Epithelial cell of esophagus (primary cell): ENCODE results near the gene HSPA1L.
"Not testable (repeated sequence)": the region's sequence is repeated elsewhere in the genome, so short reads cannot be mapped to it uniquely, and the experiment has no call there.

ENCODE experiments used
- DNase-seq: peaks from one replicate; pipeline ENCODE4 v3.0.0; 2010; ENCODE audit warnings: low read depth
- H3K4me3 ChIP-seq: 2 replicates; pipeline ENCODE4 v1.5.1; 2011; ENCODE audit warnings: mild to moderate bottlenecking, low read length, control low read depth
- TF ChIP-seq, protein P1 (sequence below): IDR thresholded peaks from 2 replicates; pipeline ENCODE4 v1.5.1; 2011; ENCODE audit warnings: low read depth, mild to moderate bottlenecking, low read length, control low read depth, inconsistent platforms; ENCODE audit not compliant: insufficient read depth; ENCODE audit errors: missing control alignments

HSPA1L gene

DNA sequence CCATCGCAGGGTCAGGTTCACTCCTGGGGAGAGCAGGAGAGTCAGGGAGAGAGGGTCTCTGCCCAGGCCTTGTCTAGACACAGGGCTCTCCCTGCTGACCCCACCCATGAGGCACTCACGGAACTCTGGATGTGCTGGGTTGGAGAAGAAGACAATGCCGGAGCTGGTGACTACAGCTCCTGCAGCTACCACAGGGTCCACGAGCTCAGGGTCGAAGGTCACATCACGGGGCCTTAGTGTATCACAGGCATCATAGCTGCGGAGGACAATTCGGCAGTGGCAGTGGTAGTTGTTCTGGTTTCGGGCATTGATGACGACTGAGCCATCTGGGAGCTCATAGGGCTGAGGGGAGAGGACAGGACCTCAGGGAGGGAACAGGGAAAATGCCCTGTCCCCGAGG is 44.8 kb upstream of the HSPA1L start:
- TF ChIP-seq, protein P1, sequence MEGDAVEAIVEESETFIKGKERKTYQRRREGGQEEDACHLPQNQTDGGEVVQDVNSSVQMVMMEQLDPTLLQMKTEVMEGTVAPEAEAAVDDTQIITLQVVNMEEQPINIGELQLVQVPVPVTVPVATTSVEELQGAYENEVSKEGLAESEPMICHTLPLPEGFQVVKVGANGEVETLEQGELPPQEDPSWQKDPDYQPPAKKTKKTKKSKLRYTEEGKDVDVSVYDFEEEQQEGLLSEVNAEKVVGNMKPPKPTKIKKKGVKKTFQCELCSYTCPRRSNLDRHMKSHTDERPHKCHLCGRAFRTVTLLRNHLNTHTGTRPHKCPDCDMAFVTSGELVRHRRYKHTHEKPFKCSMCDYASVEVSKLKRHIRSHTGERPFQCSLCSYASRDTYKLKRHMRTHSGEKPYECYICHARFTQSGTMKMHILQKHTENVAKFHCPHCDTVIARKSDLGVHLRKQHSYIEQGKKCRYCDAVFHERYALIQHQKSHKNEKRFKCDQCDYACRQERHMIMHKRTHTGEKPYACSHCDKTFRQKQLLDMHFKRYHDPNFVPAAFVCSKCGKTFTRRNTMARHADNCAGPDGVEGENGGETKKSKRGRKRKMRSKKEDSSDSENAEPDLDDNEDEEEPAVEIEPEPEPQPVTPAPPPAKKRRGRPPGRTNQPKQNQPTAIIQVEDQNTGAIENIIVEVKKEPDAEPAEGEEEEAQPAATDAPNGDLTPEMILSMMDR, result no peak
- no peak for DNase-seq
- H3K4me3 ChIP-seq, result no peak overlapping the region

DNA sequence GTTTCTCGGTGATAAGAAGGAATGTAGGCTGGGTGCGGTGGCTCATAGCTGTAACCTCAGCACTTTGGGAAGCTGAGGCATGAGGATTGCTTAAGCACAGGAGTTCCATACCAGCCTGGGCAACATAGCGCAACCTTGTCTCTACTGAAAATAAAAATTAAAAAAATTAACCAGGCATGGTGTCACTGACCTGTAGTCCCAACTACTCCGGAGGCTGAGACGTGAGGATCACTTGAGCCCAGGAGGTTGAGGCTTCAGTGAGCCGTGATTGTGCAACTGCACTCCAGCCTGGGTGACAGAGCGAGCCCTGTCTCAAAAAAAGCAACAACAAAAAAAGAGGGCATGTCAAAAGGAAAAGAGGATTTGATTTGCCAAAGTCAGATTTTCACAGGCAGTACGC is 43.6 kb upstream of the HSPA1L start:
- no peak for DNase-seq
- TF ChIP-seq, protein P1, result no peak
- H3K4me3 ChIP-seq, result no peak overlapping the region

DNA sequence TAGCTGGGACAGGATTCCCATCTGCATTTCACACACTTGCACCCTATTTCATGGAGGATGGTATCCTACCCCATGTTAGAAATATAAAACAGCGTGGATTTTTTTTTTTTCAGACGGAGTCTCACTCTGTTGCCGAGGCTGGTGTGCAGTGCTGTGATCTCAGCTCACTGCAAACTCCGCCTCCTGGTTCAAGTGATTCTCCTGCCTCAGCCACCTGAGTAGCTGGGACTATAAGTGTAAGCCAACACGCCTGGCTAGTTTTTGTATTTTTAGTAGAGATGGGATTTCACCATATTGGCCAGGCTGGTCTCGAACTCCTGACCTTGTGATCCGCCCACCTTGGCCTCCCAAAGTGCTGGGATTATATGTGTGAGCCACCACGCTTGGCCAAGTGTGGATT is 42.7 kb upstream of the HSPA1L start:
- DNase-seq, H3K4me3 ChIP-seq: not testable (repeated sequence)

DNA sequence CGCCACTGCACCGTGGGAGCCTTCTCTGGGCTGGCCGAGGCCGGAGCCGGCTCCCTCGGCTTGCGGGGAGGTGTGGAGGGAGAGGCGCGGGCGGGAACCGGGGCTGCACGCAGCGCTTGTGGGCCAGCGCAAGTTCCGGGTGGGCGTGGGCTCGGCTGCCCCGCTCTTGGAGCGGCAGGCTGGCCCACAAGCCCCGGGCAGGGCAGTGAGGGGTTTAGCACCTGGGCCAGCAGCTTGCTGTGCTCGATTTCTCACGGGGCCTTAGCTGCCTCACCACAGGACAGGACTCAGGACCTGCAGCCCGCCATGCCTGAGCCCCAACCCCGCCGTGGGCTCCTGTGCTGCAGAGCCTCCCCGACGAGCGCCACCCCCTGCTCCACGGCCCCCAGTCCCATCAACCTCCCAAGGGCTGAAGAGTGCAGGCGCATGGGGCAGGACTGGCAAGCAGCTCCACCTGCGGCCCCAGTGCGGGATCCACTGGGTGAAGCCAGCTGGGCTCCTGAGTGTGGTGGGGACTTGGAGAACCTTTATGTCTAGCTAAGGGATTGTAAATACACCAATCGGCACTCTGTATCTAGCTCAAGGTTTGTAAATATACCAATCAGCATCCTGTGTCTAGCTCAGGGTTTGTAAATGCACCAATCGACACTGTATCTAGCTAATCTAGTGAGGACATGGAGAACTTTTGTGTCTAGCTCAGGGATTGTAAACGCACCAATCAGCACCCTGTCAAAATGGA is 37.1 kb upstream of the HSPA1L start:
- not testable (repeated sequence) for DNase-seq

DNA sequence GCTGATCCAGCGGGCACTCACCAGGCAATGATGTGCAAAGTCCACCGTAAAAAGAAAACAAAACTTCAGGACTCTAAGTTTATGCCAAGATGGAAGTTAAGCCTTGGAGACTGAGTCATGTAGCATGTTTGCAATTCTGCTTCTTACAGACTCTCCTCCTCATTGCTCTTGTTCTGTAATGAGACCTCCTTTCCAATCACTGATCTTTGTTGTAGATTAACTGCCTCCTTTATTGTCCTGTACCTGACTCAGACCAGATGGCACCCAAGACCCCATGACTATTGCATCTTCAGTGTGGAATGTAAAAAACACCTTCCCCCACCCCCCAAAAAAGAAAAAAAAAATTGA is 36.4 kb upstream of the HSPA1L start:
- no peak overlapping the region for H3K4me3 ChIP-seq
- DNase-seq, result no peak
- TF ChIP-seq, protein P1, result no peak

More for the DNA sequence above, 37.1 kb upstream of the HSPA1L start:
- not testable (repeated sequence) for H3K4me3 ChIP-seq

DNA sequence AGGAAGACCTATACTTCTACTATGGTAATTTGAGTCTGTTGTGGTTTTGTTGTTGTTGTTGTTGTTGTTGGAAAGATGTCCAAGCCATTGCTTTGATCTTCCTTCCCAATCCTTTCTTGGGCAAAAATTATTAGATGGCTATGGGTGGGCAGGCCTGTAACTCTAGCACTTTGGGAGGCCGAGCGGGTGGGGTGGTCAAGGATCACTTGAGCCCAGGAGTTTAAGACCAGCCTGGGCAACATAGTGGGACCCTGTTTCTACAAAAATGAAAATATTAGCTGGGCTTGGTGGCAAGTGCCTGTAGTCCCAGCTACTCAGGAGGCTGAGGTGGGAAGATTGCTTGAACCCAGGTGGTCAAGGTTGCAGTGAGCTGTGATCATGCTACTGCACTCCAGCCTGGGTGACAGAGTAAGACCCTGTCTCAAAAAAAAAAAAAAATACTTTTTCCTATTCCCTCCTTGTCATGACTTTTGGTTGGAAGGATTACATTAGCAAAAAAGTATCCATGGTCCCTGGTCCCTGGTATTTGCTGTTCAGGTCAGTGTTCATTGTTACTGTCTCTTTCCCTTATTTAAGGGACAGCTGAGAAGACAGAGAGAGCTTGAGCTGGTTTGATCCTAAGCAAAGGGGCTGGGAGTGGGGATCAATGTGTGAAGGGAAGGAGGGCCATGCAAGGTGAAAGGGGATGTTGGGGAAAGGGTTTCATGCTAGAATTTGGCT is 35.8 kb upstream of the HSPA1L start:
- TF ChIP-seq, protein P1, result no peak
- H3K4me3 ChIP-seq, result no peak overlapping the region
- no peak for DNase-seq

DNA sequence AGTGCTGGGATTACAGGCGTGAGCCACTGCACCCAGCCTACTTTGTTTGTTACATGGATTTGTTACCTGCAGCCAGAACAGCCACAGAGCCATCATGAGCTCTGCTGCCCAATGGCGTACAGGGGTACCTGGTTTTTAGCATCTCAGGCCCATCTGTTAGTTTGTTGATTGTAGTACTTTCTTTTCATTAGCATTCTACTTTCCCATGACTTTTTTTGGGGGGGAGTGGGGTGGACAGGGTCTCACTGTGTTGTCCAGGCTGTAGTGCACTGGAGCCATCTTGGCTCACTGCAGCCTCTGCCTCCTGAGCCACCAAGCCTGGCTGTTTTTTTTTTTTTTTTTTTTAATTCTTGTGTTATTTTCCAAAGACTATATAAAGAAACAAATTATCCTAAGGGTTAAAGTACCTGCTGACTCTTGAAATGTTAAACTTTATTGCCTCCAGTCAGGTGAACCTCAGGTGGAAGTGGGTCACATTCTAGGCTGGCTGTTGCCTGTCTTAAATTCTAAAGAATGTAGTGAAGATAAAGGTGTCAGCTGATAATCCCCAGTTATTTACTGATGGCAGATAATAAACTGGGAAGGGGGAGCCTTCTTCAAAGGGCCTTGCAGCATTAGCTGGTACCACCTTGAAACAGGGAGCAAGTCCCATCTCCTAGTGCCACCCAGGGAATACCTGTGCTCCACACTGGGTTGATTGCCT is 32.3 kb upstream of the HSPA1L start:
- DNase-seq, result no peak
- TF ChIP-seq, protein P1, result no peak
- no peak overlapping the region for H3K4me3 ChIP-seq

DNA sequence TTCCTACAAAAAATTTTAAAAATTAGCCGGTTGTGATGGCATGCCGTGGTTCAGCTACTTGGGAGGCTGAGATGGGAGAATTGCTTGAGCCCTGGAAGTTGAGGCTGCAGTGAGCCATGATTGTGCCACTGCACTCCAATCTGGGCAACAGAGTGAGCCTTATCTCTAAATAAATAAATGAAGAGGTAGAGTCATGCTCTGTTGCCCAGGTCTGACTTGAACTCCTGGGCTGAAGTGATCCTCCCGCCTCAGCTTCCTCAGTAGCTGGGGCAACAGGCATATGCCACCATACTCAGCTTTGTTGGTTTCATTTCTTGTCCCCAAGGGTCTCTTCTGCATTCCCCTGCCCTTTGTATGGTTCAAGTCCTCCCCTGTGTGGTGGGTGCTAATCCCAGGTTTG is 29.4 kb upstream of the HSPA1L start:
- DNase-seq, result no peak
- TF ChIP-seq, protein P1, result no peak
- no peak overlapping the region for H3K4me3 ChIP-seq
